IMR-90 (cell line): ENCODE data around the gene SLC19A1. TPM values are rescaled to one million over a fixed set of nuclear protein-coding genes. Genes with fewer than 3 reads are reported as not detected.

Experiments used
- ATAC-seq: fragments of 200-7000 bp; cut with Tn5 transposase; 2 replicates; pipeline ENCODE4 v1.9.1; 2020; ENCODE audit warnings: low read depth, mild to moderate bottlenecking, moderate library complexity
- BruUV-seq: library from RNA; stranded (reverse); fragments of 400-500 nt; replicated peaks from 2 replicates; lab custom pipeline; 2021; lab: Mats Ljungman, UMichigan
- CTCF ChIA-PET: fragments of 300-600 bp; formaldehyde crosslinking; extraction: SDS; loops from one replicate; lab custom pipeline; 2021; ENCODE audit warnings: antibody characterized with exemption; lab: Yijun Ruan, JAX
- POLR2A ChIA-PET: fragments of 300-600 bp; sonication (Branson Sonifier 250); formaldehyde crosslinking; loops from one replicate; lab custom pipeline; 2022; ENCODE audit warnings: antibody characterized with exemption; ENCODE audit not compliant: unreplicated experiment; lab: Charles Lee
- DNase-seq: peaks from one replicate; pipeline ENCODE4 v3.0.0; 2013
- H2AFZ ChIP-seq: replicated peaks from 2 replicates; pipeline ENCODE3; 2013; ENCODE audit warnings: low read length, mild to moderate bottlenecking; ENCODE audit not compliant: poor library complexity
- H2AK5ac ChIP-seq: 2 replicates; pipeline ENCODE4 v1.6.1; 2013; ENCODE audit warnings: low read depth, low read length, inconsistent platforms
- H2AK9ac ChIP-seq: replicated peaks from 2 replicates; pipeline ENCODE3; 2013; ENCODE audit warnings: mild to moderate bottlenecking, low read depth, low read length, moderate library complexity; ENCODE audit not compliant: poor library complexity
- H2BK120ac ChIP-seq: 2 replicates; pipeline ENCODE4 v1.6.1; 2013; ENCODE audit warnings: low read depth, low read length, inconsistent platforms
- H2BK15ac ChIP-seq: 3 replicates; pipeline ENCODE4 v1.6.1; 2013; ENCODE audit warnings: low read depth, low read length, inconsistent platforms
- H2BK20ac ChIP-seq: 2 replicates; pipeline ENCODE4 v1.6.1; 2013; ENCODE audit warnings: low read depth, mild to moderate bottlenecking, inconsistent platforms, low read length, moderate library complexity
- H2BK5ac ChIP-seq: 2 replicates; pipeline ENCODE4 v1.6.1; 2013; ENCODE audit warnings: mild to moderate bottlenecking, low read depth, low read length, inconsistent platforms; ENCODE audit not compliant: poor library complexity, severe bottlenecking
- H3K14ac ChIP-seq: replicated peaks from 2 replicates; pipeline ENCODE4 v1.6.1; 2013; ENCODE audit warnings: low read depth, low read length, inconsistent platforms
- H3K18ac ChIP-seq: 2 replicates; pipeline ENCODE4 v1.6.1; 2013; ENCODE audit warnings: low read depth, low read length, control low read depth
- H3K23ac ChIP-seq: 2 replicates; pipeline ENCODE4 v1.6.1; 2013; ENCODE audit warnings: low read depth, low read length, inconsistent platforms
- H3K27ac ChIP-seq: 2 replicates; pipeline ENCODE4 v1.5.1; 2013; ENCODE audit warnings: mild to moderate bottlenecking, control low read depth, low read length; ENCODE audit not compliant: insufficient read depth
- H3K27me3 ChIP-seq: 2 replicates; pipeline ENCODE4 v1.6.1; 2013; ENCODE audit warnings: low read length; ENCODE audit not compliant: control insufficient read depth, insufficient read depth
- H3K36me3 ChIP-seq: 2 replicates; pipeline ENCODE4 v1.6.1; 2013; ENCODE audit warnings: low read length, mixed read lengths; ENCODE audit not compliant: control insufficient read depth, insufficient read depth
- H3K4ac ChIP-seq: 2 replicates; pipeline ENCODE4 v1.6.1; 2013; ENCODE audit warnings: low read depth, low read length, inconsistent platforms
- H3K4me1 ChIP-seq: 2 replicates; pipeline ENCODE4 v1.6.1; 2013; ENCODE audit warnings: low read length, mixed read lengths; ENCODE audit not compliant: control insufficient read depth, insufficient read depth
- H3K4me2 ChIP-seq: 2 replicates; pipeline ENCODE4 v1.6.1; 2013; ENCODE audit warnings: low read depth, mild to moderate bottlenecking, control low read depth, low read length, moderate library complexity
- H3K4me3 ChIP-seq: 2 replicates; pipeline ENCODE4 v1.5.1; 2013; ENCODE audit warnings: low read depth, mild to moderate bottlenecking, control low read depth, low read length, moderate library complexity; ENCODE audit not compliant: insufficient read depth
- H3K56ac ChIP-seq: 2 replicates; pipeline ENCODE4 v1.6.1; 2013; ENCODE audit warnings: low read length, inconsistent platforms; ENCODE audit not compliant: insufficient read depth; ENCODE audit errors: extremely low read depth
- H3K79me1 ChIP-seq, 2 experiments: 2 replicates each; pipeline ENCODE4 v1.6.1; 2013; ENCODE audit warnings: low read length in 2 of 2, inconsistent platforms in 1 of 2, low read depth in 1 of 2
- H3K9ac ChIP-seq: 2 replicates; pipeline ENCODE4 v1.6.1; 2013; ENCODE audit warnings: low read depth, low read length, control low read depth
- H3K9me1 ChIP-seq: 2 replicates; pipeline ENCODE4 v1.6.1; 2013; ENCODE audit warnings: low read length, inconsistent platforms; ENCODE audit not compliant: insufficient read depth
- H3K9me3 ChIP-seq: 2 replicates; pipeline ENCODE4 v1.6.1; 2013; ENCODE audit warnings: low read length; ENCODE audit not compliant: control insufficient read depth, insufficient read depth
- H4K20me1 ChIP-seq: 2 replicates; pipeline ENCODE4 v1.6.1; 2013; ENCODE audit warnings: low read length, inconsistent platforms; ENCODE audit not compliant: insufficient read depth
- H4K5ac ChIP-seq: 2 replicates; pipeline ENCODE4 v1.6.1; 2013; ENCODE audit warnings: mild to moderate bottlenecking, low read depth, low read length, control low read depth
- H4K8ac ChIP-seq, 2 experiments: 2 replicates each; pipeline ENCODE4 v1.6.1; 2013; ENCODE audit warnings: low read depth in 2 of 2, low read length in 2 of 2, control low read depth in 1 of 2, inconsistent platforms in 1 of 2
- H4K91ac ChIP-seq: 2 replicates; pipeline ENCODE4 v1.6.1; 2013; ENCODE audit warnings: low read depth, low read length, inconsistent platforms; ENCODE audit not compliant: insufficient read depth
- BHLHE40 ChIP-seq: fragments of 150-350 bp; IDR thresholded peaks from 2 replicates; pipeline ENCODE4 v1.6.1; 2016; ENCODE audit warnings: mild to moderate bottlenecking, low read depth, low read length
- CEBPB ChIP-seq: IDR thresholded peaks from 2 replicates; pipeline ENCODE4 v1.6.1; 2012; ENCODE audit warnings: low read depth, low read length, improper control_type of control experiment
- CHD1 ChIP-seq: IDR thresholded peaks from 2 replicates; pipeline ENCODE4 v1.6.1; 2012; ENCODE audit warnings: low read depth, low read length, improper control_type of control experiment
- MAFK ChIP-seq: IDR thresholded peaks from 2 replicates; pipeline ENCODE4 v1.6.1; 2012; ENCODE audit warnings: low read depth, low read length, improper control_type of control experiment
- MAZ ChIP-seq: IDR thresholded peaks from 2 replicates; pipeline ENCODE4 v1.6.1; 2012; ENCODE audit warnings: low read depth, mild to moderate bottlenecking, low read length, improper control_type of control experiment, moderate library complexity, borderline replicate concordance
- MXI1 ChIP-seq: IDR thresholded peaks from 2 replicates; pipeline ENCODE4 v1.6.1; 2012; ENCODE audit warnings: low read depth, mild to moderate bottlenecking, low read length, moderate library complexity, borderline replicate concordance
- NFE2L2 ChIP-seq: fragments of 150-350 bp; IDR thresholded peaks from 2 replicates; pipeline ENCODE4 v1.6.1; 2016; ENCODE audit warnings: low read depth, mild to moderate bottlenecking, low read length
- POLR2A ChIP-seq: IDR thresholded peaks from 2 replicates; pipeline ENCODE4 v1.6.1; 2012; ENCODE audit warnings: mild to moderate bottlenecking, low read depth, low read length
- RAD21 ChIP-seq: IDR thresholded peaks from 2 replicates; pipeline ENCODE4 v1.6.1; 2012; ENCODE audit warnings: low read length, improper control_type of control experiment
- RCOR1 ChIP-seq: IDR thresholded peaks from 2 replicates; pipeline ENCODE4 v1.6.1; 2012; ENCODE audit warnings: mild to moderate bottlenecking, low read length, improper control_type of control experiment; ENCODE audit not compliant: insufficient replicate concordance
- RFX5 ChIP-seq: IDR thresholded peaks from 2 replicates; pipeline ENCODE4 v1.8.0; 2012; ENCODE audit warnings: low read depth, mild to moderate bottlenecking, low read length, moderate library complexity
- WGBS, 2 experiments: methylation state at CpG; one replicate each; pipeline versions ENCODE4 v1.1.5 to v1.1.7; 2013; ENCODE audit warnings: missing lambda C conversion rate in 2 of 2; ENCODE audit not compliant: insufficient read length in 1 of 2; ENCODE audit errors: extremely low coverage in 2 of 2; 5-methylcytosine and 5-hydroxymethylcytosine counted together
- dilution Hi-C: fragments of 300-500 bp; cut with HindIII; formaldehyde crosslinking; loops from one replicate; pipeline ENCODE4 v1.14.3; 2018; ENCODE audit warnings: low sequenced_read_pairs; ENCODE audit not compliant: unreplicated experiment
- in situ Hi-C: fragments of 300-500 bp; cut with MboI; formaldehyde crosslinking; loops from 3 replicates; pipeline ENCODE4 v1.14.3; 2019; ENCODE audit warnings: low sequenced_read_pairs, inconsistent platforms, mixed read lengths
- intact Hi-C: fragments of 100-400 bp; cut with micrococcal nuclease; formaldehyde crosslinking; loops from 2 replicates; pipeline ENCODE4 v1.10.0; 2022
- polyA plus RNA-seq, 3 experiments: library from polyadenylated mRNA; depleted of rRNA; stranded (reverse); fragments of >200 nt; gene quantifications; 2 replicates each; pipeline ENCODE4 v1.2.3, GENCODE V29; 2012; ENCODE audit warnings: low replicate concordance in 1 of 3
- total RNA-seq: library from RNA; depleted of rRNA; stranded (reverse); fragments of >200 nt; gene quantifications from 2 replicates; pipeline ENCODE4 v1.2.3, GENCODE V29; 2012
- TF ChIP-seq, protein P1 (sequence below): fragments of 150-350 bp; IDR thresholded peaks from 2 replicates; pipeline ENCODE4 v1.6.1; 2017; ENCODE audit warnings: mild to moderate bottlenecking, antibody characterized with exemption, low read length, low read depth
- TF ChIP-seq, protein P2 (sequence below): fragments of 150-350 bp; IDR thresholded peaks from 2 replicates; pipeline ENCODE4 v1.6.1; 2016; ENCODE audit warnings: low read depth, mild to moderate bottlenecking, low read length, moderate library complexity, borderline replicate concordance

Gene SLC19A1
- total and polyA plus RNA-seq, 2 of the 4 experiments (the other 2 are of a cell fraction): 2.2 to 16.2 TPM

DNA sequence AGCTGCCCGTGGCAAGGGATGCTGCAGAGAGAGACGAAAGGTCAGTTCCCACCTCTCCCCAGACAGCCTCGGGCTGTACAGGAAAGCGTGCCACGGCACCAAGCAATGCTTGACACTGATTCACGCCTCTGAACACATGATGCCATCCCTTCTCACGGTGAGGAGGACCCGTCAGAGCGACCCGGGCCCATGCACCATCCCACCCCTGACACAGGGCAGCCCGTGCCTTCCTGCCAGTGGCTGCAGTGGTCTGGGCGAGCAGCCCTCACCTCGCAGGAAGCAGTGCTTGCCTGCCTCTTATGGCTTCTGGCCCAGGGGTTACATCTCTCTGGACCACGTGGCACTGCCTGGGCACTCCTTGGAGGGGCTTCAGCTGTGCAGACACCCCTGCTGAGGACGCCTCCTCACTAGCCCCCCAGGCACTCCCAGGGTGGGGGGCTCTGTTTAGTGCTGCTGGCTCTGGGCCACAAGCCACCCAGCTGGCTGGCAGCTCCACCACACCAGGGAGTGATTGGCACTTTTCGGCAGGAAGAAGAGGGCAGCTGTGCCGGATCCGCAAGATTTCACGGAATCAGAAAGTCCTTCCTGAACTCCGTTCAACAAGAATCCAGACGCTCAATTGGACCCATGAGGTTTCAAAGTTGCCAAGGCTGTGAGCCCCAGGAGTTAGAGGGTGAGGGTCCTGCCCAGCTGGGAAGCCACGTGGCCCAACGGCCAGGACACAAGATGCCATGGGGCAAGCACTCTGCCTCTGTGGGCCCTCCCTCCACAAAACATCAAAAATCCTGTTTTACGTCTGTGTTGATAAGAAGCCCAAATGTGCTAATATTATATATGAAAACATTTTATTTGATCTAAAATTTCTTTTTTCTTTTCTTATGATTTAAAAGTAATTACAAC lies 34.8 kb upstream of the SLC19A1 start (continued):
- no peak for TF ChIP-seq MAZ

DNA sequence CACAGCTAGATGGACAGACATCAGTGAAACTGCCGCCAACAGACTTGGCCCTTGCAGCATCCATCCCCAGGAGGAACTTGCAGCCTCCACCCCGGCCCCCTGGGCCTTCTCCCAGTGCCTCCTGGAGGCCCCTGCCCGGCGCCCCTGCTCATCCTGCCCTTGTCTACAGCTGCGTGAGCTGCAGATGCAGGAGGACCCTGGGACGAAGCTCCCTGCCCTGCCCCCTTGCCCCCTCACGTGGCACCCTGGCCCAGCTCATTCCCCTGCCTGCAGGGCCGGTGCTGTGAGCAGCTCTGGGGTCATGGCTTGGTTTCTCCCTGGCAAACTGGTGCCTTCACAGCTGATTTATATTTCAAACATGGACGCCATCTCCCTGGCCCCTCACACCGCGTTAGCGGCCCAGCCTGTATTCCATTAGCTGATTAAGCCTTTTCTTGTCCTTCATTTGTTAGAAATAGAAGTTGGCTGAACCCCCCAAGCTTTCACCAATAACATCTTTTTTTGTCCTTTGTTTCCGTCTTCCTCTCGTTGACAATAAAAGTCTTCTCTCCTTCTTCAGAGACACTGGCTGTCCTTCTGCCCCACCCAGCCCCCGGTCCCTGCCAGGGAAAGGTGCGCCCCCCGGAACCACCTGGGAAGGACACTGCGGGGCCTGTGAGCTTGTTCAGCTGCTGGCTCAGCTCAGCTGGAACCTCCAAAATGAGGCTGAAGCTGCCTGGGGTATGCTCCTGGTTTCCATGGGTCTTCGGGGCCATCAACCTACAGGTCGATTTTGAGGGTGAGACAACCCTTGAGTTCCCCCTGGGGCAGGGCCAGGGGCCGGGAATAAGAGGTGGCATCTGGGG lies 34.0 kb upstream of the SLC19A1 start:
- Histone ChIP-seq H3K23ac (no peak overlapping the region), H2BK20ac (no peak overlapping the region), H3K36me3 (no peaks in the 10 kb centered on the region), H3K56ac (no peak overlapping the region), H2AK9ac (peak overlapping the region; percentile 55), H3K9me3 (no peaks in the 10 kb centered on the region), H4K8ac (no peak overlapping the region), H3K4ac (no peak overlapping the region), H3K79me1 (no peaks in the 10 kb centered on the region), H2BK15ac (no peak overlapping the region), H2AK5ac (no peak overlapping the region), H3K14ac (no peak overlapping the region), H3K27me3 (peaks cover 61% of the 10 kb centered on the region), H3K18ac (no peak overlapping the region), H3K9me1 (no peaks in the 10 kb centered on the region), H4K5ac (no peak overlapping the region), H3K9ac (no peak overlapping the region), H3K4me2 (no peak overlapping the region), H2AFZ (peak overlapping the region; percentile 11), H3K4me3 (no peak overlapping the region), H3K27ac (no peak overlapping the region), H2BK120ac (no peak overlapping the region), H3K4me1 (peaks cover 2% of the 10 kb centered on the region), H2BK5ac (no peak overlapping the region), H4K20me1 (no peaks in the 10 kb centered on the region; the same call in 1 of the 2 replicates), H4K91ac (no peak overlapping the region)
- DNase-seq (no peak), ATAC-seq (no peak)
- WGBS, 2 experiments: 69% methylated on average over 7 of the region's 21 CpGs; no CpG with 5 or more reads in 1 of the 2 experiments
- POLR2A ChIA-PET: no interaction called here
- in situ Hi-C loops: no loop called here
- no TSS peak for BruUV-seq
- dilution Hi-C loops: no loop called here
- CTCF ChIA-PET: no interaction called here
- intact Hi-C loops: no loop called here
- TF ChIP-seq MXI1: no peak
- no peak for TF ChIP-seq MAFK
- TF ChIP-seq RFX5: no peak
- TF ChIP-seq RCOR1: no peak
- TF ChIP-seq, protein P1, sequence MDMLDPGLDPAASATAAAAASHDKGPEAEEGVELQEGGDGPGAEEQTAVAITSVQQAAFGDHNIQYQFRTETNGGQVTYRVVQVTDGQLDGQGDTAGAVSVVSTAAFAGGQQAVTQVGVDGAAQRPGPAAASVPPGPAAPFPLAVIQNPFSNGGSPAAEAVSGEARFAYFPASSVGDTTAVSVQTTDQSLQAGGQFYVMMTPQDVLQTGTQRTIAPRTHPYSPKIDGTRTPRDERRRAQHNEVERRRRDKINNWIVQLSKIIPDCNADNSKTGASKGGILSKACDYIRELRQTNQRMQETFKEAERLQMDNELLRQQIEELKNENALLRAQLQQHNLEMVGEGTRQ: no peak
- TF ChIP-seq CEBPB: no peak
- TF ChIP-seq, protein P2, sequence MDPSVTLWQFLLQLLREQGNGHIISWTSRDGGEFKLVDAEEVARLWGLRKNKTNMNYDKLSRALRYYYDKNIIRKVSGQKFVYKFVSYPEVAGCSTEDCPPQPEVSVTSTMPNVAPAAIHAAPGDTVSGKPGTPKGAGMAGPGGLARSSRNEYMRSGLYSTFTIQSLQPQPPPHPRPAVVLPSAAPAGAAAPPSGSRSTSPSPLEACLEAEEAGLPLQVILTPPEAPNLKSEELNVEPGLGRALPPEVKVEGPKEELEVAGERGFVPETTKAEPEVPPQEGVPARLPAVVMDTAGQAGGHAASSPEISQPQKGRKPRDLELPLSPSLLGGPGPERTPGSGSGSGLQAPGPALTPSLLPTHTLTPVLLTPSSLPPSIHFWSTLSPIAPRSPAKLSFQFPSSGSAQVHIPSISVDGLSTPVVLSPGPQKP: no peak
- TF ChIP-seq POLR2A: no peak
- no peak for TF ChIP-seq NFE2L2
- TF ChIP-seq CHD1: no peak
- no peak for TF ChIP-seq RAD21
- TF ChIP-seq BHLHE40: no peak
